HG03520 (cell line): ENCODE results near the gene MAL.

Experiments used
- ATAC-seq: cut with Tn5 transposase; IDR thresholded peaks from one replicate; pipeline ENCODE4 v1.9.1; 2021; ENCODE audit warnings: mild to moderate bottlenecking, moderate library complexity; ENCODE audit not compliant: unreplicated experiment

Gene MAL

GRCh38 chr2:94995553-94996304 lies 29.8 kb upstream of the MAL start:
- no peak for ATAC-seq

DNA sequence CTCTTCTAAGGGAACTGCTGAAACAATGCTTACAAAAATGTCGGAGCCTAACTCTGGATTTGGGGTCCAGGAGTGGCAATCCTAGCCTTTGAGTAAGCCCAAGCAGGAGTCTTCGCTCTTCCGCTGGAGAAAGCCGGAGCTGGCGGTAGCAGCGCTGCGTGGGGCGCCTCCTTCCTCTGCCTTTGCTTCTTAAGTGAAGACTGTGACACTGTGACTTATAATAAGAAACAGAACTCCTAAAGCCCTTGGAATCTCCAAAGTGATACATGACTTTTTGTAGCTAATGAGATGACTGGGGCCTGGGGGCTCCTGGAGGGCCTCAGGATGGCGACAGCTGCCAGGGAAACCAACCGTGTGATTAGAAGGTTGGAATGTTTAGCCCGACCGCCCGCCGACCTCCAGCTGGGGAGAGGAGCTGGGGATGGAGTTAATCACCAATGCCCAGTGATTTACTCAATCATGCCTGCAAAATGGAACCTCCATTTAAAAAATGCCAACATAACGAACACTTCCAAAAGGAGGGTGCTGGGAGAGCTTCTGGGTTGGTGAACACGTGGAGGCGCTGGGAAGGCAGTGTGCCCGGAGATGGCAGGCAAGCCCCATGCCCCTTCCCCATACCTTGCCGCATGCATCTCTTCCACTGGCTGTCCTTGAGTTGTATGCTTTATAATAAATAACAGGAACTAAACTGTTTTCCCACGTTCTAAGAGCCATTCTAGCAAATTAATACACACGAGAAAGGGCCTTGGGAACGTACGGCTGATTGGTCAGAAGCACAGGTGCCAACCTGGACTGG lies 29.0 kb upstream of the MAL start:
- ATAC-seq: no peak

GRCh38 chr2:94997981-94998930 lies 27.3 kb upstream of the MAL start:
- ATAC-seq: no peak

DNA sequence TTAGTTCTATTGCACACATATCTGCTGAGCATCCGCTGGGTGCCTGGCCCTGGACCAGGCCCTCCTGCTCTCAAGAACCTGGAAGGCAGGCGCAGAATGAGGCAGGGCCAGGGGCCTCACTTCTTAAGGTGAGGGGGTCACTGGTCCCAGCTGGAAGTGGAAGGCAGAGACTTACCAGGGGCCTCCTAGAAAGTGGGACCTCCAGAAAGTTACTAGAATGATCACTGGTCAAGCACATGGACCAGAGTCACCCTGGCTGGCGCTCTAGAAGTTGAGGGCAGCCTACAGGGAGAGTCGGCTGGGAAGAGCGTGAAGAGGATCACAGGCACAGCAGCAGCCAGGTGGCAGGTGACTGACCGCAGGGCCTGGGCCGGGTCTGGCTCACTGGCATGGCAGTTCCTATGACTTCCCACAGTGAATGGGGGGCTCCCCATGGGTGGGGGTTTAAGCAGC lies 26.1 kb upstream of the MAL start:
- no peak for ATAC-seq

DNA sequence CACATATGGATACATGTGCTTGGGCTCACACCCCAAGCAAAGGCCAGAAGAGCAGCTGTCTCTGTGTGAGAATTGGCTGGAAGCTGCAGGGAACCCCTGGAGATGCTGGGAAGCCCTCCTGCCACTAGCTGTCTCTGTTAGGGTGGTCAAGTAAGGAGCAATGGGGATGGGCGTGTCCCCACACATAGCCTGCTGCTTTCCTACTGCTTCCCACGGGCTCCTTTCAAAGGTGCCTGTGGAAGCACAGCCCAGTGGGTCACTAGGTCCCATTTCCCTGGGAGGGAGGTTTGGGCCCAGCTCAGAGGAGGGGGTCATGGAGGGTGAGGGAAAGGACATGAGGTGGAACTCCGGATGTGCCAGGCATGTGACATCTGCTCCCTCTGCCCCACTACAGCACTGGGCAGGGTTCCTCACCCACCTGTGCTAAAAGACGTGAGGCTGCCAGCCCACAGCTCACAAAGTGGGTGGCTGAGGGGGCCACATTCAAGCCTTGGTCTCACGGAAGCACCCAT lies 24.4 kb upstream of the MAL start:
- no peak for ATAC-seq

GRCh38 chr2:95001701-95002100 lies 23.8 kb upstream of the MAL start:
- ATAC-seq: no peak

- ATAC-seq: no peak
These were observed 23.0 kb upstream of the MAL start for GRCh38 chr2:95002498-95002897.

GRCh38 chr2:95004287-95004686 lies 21.2 kb upstream of the MAL start:
- ATAC-seq: no peak

- ATAC-seq: no peak
These were observed 20.8 kb upstream of the MAL start for GRCh38 chr2:95004711-95005110.

- ATAC-seq: no peak
These were observed 19.8 kb upstream of the MAL start for GRCh38 chr2:95005726-95006125.

- ATAC-seq: no peak
These were observed 18.9 kb upstream of the MAL start for GRCh38 chr2:95006588-95006987.

DNA sequence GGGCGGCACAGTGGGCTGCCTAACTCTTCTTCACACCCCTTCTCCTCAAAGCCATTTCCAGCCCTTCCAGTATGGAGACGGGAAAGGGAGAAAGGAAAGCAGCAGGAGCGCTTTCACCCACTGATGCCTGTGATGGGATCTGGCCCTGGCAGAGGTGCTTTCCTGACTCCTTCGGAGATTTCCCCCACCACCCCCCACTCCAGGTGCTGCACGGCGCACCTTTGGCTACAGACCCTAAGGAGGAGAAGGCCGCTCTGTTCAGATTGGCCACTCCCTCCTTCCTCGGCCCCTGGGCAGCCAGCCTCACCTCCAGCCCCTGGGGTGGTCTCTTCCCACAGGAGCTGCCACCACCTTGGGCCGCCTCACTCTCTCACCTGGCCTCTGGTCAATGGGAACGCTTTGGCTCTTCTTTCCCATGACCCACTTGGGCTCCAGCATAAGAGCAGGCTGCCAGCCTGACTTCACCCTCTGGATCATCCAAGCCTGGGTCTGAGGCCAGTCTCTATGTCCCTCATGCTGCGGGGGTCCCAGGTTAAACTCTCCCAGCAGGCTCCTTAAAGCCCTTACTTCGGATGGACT lies 18.4 kb upstream of the MAL start:
- no peak for ATAC-seq

GRCh38 chr2:95007822-95008221 lies 17.7 kb upstream of the MAL start:
- ATAC-seq: no peak

DNA sequence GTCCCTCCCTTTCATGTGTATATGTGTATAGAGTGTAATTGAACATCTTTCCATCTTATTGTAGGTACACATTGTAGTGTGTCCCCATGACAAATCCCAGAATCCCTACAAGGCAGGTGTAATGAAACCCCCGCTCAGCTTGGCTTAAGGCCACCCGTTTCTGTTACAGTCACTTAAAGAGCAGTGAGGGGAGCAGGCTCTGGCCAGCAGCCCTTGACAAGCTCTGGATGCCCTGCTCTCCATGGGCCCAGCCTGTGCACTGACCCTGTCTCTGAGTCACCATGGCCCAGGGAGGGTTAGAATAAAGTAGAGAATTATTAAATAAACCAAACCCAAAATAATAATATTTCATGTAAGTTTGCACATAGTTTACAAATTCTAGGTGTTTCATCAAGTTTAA lies 17.2 kb upstream of the MAL start:
- ATAC-seq: no peak

- no peak for ATAC-seq
These were observed 16.5 kb upstream of the MAL start for GRCh38 chr2:95008996-95009395.

GRCh38 chr2:95009412-95009811 lies 16.1 kb upstream of the MAL start:
- ATAC-seq: no peak

DNA sequence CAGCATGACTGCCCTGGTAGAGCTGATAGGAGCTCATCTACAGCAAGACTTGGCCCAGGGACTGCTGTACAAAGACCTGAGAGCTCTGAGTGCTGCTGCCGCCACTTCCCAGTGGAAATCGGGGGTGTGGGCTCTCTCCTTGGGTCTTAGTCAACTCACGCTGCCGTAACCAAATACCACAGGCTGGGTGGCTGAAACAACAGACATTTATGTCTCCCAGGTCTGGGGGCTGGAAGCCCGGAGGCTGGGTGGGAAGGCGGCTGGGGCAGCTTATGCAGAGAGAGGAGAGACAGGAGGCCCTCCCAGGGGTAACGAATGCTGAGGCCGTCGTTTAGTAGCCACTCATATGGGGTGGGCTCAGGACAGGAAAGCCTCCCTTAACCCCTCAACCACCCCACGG lies 15.4 kb upstream of the MAL start:
- no peak for ATAC-seq

GRCh38 chr2:95010718-95011117 lies 14.8 kb upstream of the MAL start:
- ATAC-seq: no peak

GRCh38 chr2:95012881-95013550 lies 12.5 kb upstream of the MAL start:
- ATAC-seq: peak; percentile 70

- no peak for ATAC-seq
These were observed 11.8 kb upstream of the MAL start for GRCh38 chr2:95013726-95014125.
